NCI-H2171 treated with DMSO at 0.1 percent for 48 hours (cell line): ENCODE results near the gene MPPED2.

Source experiments
- DNase-seq: peaks from one replicate; lab custom pipeline; 2025; lab: John Stamatoyannopoulos, UW

MPPED2 gene

GRCh38 chr11:30487200-30487898 is 98.8 kb downstream of the MPPED2 start:
- DNase-seq = no peak

GRCh38 chr11:30485756-30486155 is 100.4 kb downstream of the MPPED2 start:
- DNase-seq = no peak

GRCh38 chr11:30485222-30485621 is 100.9 kb downstream of the MPPED2 start:
- DNase-seq = no peak

- no peak for DNase-seq
Observed at GRCh38 chr11:30483056-30483455, 103.1 kb downstream of the MPPED2 start.

GRCh38 chr11:30481796-30482195 is 104.4 kb downstream of the MPPED2 start:
- DNase-seq = no peak

GRCh38 chr11:30481330-30481729 is 104.8 kb downstream of the MPPED2 start:
- peak; percentile 10 for DNase-seq

- no peak for DNase-seq
Observed at GRCh38 chr11:30479899-30480298, 106.3 kb downstream of the MPPED2 start.

- DNase-seq = no peak
Observed at GRCh38 chr11:30478923-30479322, 107.2 kb downstream of the MPPED2 start.

- DNase-seq = no peak
Observed at GRCh38 chr11:30477061-30477460, 109.1 kb downstream of the MPPED2 start.

- no peak for DNase-seq
Observed at GRCh38 chr11:30474151-30474954, 111.8 kb downstream of the MPPED2 start.

- DNase-seq = no peak
Observed at GRCh38 chr11:30471244-30471643, 114.9 kb downstream of the MPPED2 start.

GRCh38 chr11:30468881-30469280 is 117.3 kb downstream of the MPPED2 start:
- DNase-seq = no peak

- DNase-seq = no peak
Observed at GRCh38 chr11:30467176-30467575, 119.0 kb downstream of the MPPED2 start.

GRCh38 chr11:30465623-30466022 is 120.5 kb downstream of the MPPED2 start:
- DNase-seq = no peak

- DNase-seq = no peak
Observed at GRCh38 chr11:30465192-30465591, 121.0 kb downstream of the MPPED2 start.

- no peak for DNase-seq
Observed at GRCh38 chr11:30463266-30463665, 122.9 kb downstream of the MPPED2 start.

GRCh38 chr11:30462421-30462820 is 123.7 kb downstream of the MPPED2 start:
- no peak for DNase-seq

- no peak for DNase-seq
Observed at GRCh38 chr11:30459821-30460220, 126.3 kb downstream of the MPPED2 start.

- DNase-seq = no peak
Observed at GRCh38 chr11:30459306-30459705, 126.8 kb downstream of the MPPED2 start.

GRCh38 chr11:30458541-30458940 is 127.6 kb downstream of the MPPED2 start:
- DNase-seq = no peak

- DNase-seq = no peak
Observed at GRCh38 chr11:30457087-30457486, 129.1 kb downstream of the MPPED2 start.

- no peak for DNase-seq
Observed at GRCh38 chr11:30455025-30455424, 131.1 kb downstream of the MPPED2 start.

- DNase-seq = no peak
Observed at GRCh38 chr11:30454541-30454940, 131.6 kb downstream of the MPPED2 start.

GRCh38 chr11:30454111-30454510 is 132.0 kb downstream of the MPPED2 start:
- no peak for DNase-seq
